ENCODE results near the gene ZBTB48. TPM values are rescaled to one million over a fixed set of nuclear protein-coding genes. Genes with fewer than 3 reads are reported as not detected.
"Not testable (repeated sequence)": the region's sequence is repeated elsewhere in the genome, so short reads cannot be mapped to it uniquely, and the experiment has no call there.

The ZBTB48 gene
- total RNA-seq, 4 donors from 2014 or later: 9.3 to 14.5 (median 11.3) TPM

- ATAC-seq (peak; percentile 26 to 35), DNase-seq (peak; percentile 13 to 57)
- Histone ChIP-seq H3K27ac (peak within 1 kb of the TSS; percentile 69 to 95 (median 79)), H3K27me3 (no peaks in the 10 kb centered on the region), H3K36me3 (peaks cover 0 to 3% of the 10 kb centered on the region in 2 donors), H3K4me3 (peak within 1 kb of the TSS; percentile 75 to 100 (median 96)), H3K4me1 (peaks cover 21 to 24% of the 10 kb centered on the region in 2 donors), H3K9me3 (no peaks in the 10 kb centered on the region)
- in situ Hi-C loops (cut with MboI; ENCODE audit: low sequenced_read_pairs in 4 of 4) (loop anchor here in 2 of 4 donors (5.0 to 10.0 kb wide), 3 partner anchors 82 to 140 kb away; no protein-coding TSS in a partner anchor), intact Hi-C loops (cut with DNase I; ENCODE audit: low total_unique reads) (loop anchor here (1.0 to 5.0 kb wide), 6 partner anchors 24 to 662 kb away; partner anchors contain the start of genes DNAJC11, ICMT and ZBTB48)
- TF ChIP-seq, protein P1, sequence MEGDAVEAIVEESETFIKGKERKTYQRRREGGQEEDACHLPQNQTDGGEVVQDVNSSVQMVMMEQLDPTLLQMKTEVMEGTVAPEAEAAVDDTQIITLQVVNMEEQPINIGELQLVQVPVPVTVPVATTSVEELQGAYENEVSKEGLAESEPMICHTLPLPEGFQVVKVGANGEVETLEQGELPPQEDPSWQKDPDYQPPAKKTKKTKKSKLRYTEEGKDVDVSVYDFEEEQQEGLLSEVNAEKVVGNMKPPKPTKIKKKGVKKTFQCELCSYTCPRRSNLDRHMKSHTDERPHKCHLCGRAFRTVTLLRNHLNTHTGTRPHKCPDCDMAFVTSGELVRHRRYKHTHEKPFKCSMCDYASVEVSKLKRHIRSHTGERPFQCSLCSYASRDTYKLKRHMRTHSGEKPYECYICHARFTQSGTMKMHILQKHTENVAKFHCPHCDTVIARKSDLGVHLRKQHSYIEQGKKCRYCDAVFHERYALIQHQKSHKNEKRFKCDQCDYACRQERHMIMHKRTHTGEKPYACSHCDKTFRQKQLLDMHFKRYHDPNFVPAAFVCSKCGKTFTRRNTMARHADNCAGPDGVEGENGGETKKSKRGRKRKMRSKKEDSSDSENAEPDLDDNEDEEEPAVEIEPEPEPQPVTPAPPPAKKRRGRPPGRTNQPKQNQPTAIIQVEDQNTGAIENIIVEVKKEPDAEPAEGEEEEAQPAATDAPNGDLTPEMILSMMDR (IDR thresholded peaks at IDR 0.05 in 4 of 5, conservative IDR thresholded peaks at IDR 0.05 in 1 of 5): no peak
- TF ChIP-seq POLR2A (IDR thresholded peaks at IDR 0.05): no peak
Measured at GRCh38 chr1:6554907-6555778, 24.7 kb upstream of the ZBTB48 start, which contains the start of gene TAS1R1. TAS1R1 (plus strand) TSS chr1:6555307; CDS start chr1:6555374, 67 bp downstream.

- no peak overlapping the region for H3K4me3 ChIP-seq
- peaks cover 19 to 21% of the 10 kb centered on the region in 2 donors for H3K4me1 ChIP-seq
- H3K27me3 ChIP-seq: no peaks in the 10 kb centered on the region
- in situ Hi-C loops (cut with MboI; ENCODE audit: low sequenced_read_pairs in 4 of 4) (loop anchor here in 2 of 4 donors (10.0 kb wide), 2 partner anchors 87 to 137 kb away; no protein-coding TSS in a partner anchor), intact Hi-C loops (cut with DNase I; ENCODE audit: low total_unique reads) (no loop called here)
- TF ChIP-seq, protein P1 (IDR thresholded peaks at IDR 0.05 in 4 of 5, conservative IDR thresholded peaks at IDR 0.05 in 1 of 5): no peak
- no peak for TF ChIP-seq POLR2A (IDR thresholded peaks at IDR 0.05)
- H3K36me3 ChIP-seq: no peaks in the 10 kb centered on the region
- DNase-seq (no peak), ATAC-seq (no peak)
- H3K27ac ChIP-seq: no peak overlapping the region
- no peaks in the 10 kb centered on the region for H3K9me3 ChIP-seq
Measured at GRCh38 chr1:6557597-6557996, 22.2 kb upstream of the ZBTB48 start.

GRCh38 chr1:6559161-6559560, 20.6 kb upstream of the ZBTB48 start:
- H3K27me3 ChIP-seq; DNase-seq; H3K4me1 ChIP-seq; H3K9me3 ChIP-seq; H3K36me3 ChIP-seq; intact Hi-C loops (cut with DNase I; ENCODE audit: low total_unique reads); H3K4me3 ChIP-seq; H3K27ac ChIP-seq; ATAC-seq: not testable (repeated sequence)
- in situ Hi-C loops (cut with MboI; ENCODE audit: low sequenced_read_pairs in 4 of 4): loop anchor here in 2 of 4 donors (10.0 kb wide), 2 partner anchors 86 to 136 kb away; no protein-coding TSS in a partner anchor

GRCh38 chr1:6560267-6560666, 19.5 kb upstream of the ZBTB48 start:
- ATAC-seq: no peak
- H3K27me3 ChIP-seq: no peaks in the 10 kb centered on the region
- peaks cover 2% of the 10 kb centered on the region in 2 donors for H3K4me1 ChIP-seq
- intact Hi-C loops (cut with DNase I; ENCODE audit: low total_unique reads): no loop called here
- no peak overlapping the region for H3K4me3 ChIP-seq
- no peak for TF ChIP-seq POLR2A (IDR thresholded peaks at IDR 0.05)
- TF ChIP-seq, protein P1 (IDR thresholded peaks at IDR 0.05 in 4 of 5, conservative IDR thresholded peaks at IDR 0.05 in 1 of 5): no peak
- no peaks in the 10 kb centered on the region for H3K36me3 ChIP-seq
- H3K27ac ChIP-seq: no peak overlapping the region
- in situ Hi-C loops (cut with MboI; ENCODE audit: low sequenced_read_pairs in 4 of 4): no loop called here
- DNase-seq: no peak
- H3K9me3 ChIP-seq: no peaks in the 10 kb centered on the region

GRCh38 chr1:6569033-6569432, 10.8 kb upstream of the ZBTB48 start:
- in situ Hi-C loops (cut with MboI; ENCODE audit: low sequenced_read_pairs in 4 of 4) (no loop called here), intact Hi-C loops (cut with DNase I; ENCODE audit: low total_unique reads) (no loop called here)
- Histone ChIP-seq H3K27ac (no peak overlapping the region), H3K9me3 (no peaks in the 10 kb centered on the region), H3K27me3 (no peaks in the 10 kb centered on the region), H3K36me3 (no peaks in the 10 kb centered on the region), H3K4me3 (no peak overlapping the region), H3K4me1 (no peaks in the 10 kb centered on the region)
- no peak for TF ChIP-seq POLR2A (IDR thresholded peaks at IDR 0.05)
- TF ChIP-seq, protein P1 (IDR thresholded peaks at IDR 0.05 in 4 of 5, conservative IDR thresholded peaks at IDR 0.05 in 1 of 5): no peak
- ATAC-seq (no peak), DNase-seq (no peak)
